GM12892 (cell line): ENCODE results near the gene DENND4B.

Experiments used
- POLR2A ChIP-seq: IDR thresholded peaks from 2 replicates; pipeline ENCODE4 v1.6.1; 2011; ENCODE audit warnings: low read depth, low read length, control low read depth
- POLR2AphosphoS5 ChIP-seq: IDR thresholded peaks from 2 replicates; pipeline ENCODE4 v1.6.1; 2011; ENCODE audit warnings: low read depth, low read length, control low read depth
- TAF1 ChIP-seq: IDR thresholded peaks from 2 replicates; pipeline ENCODE4 v1.6.1; 2011; ENCODE audit warnings: low read depth, mild to moderate bottlenecking, control low read depth, low read length, borderline replicate concordance

- TF ChIP-seq POLR2AphosphoS5 (no peak), POLR2A (no peak), TAF1 (no peak)
These were observed 10.6 kb upstream of the DENND4B start for GRCh38 chr1:153956997-153957715.
